K562 (cell line): Measurements from ENCODE around the gene NPC1L1. TPM values are rescaled to one million over a fixed set of nuclear protein-coding genes. Genes with fewer than 3 reads are reported as not detected.
A peak's percentile ranks its signal among the peaks of the same experiment; 100 is the strongest.

Experiments
- BRD4 ChIP-seq: fragments of 200-600 bp; sonication (generic); IDR thresholded peaks from 2 replicates; pipeline ENCODE4 v1.6.1; 2017; ENCODE audit warnings: inconsistent platforms
- C11orf30 ChIP-seq: fragments of 450-650 bp; IDR thresholded peaks from 2 replicates; pipeline ENCODE4 v1.6.1; 2016; ENCODE audit warnings: low read depth, mild to moderate bottlenecking
- CREB1 ChIP-seq, 2 experiments: sonication (generic) in 1 of 2; formaldehyde crosslinking in 1 of 2; IDR thresholded peaks; 2 replicates each; pipeline versions ENCODE4 v1.6.1 to v1.8.0; 2012 to 2022; ENCODE audit warnings: inconsistent platforms in 1 of 2, mild to moderate bottlenecking in 1 of 2, missing genetic modification reagents in 1 of 2, moderate library complexity in 1 of 2
- CREB3 ChIP-seq: fragments of 450-650 bp; conservative IDR thresholded peaks from 2 replicates; pipeline ENCODE4 v1.6.1; 2016; ENCODE audit warnings: missing genetic modification characterization, low read depth, mild to moderate bottlenecking, missing compliant biosample characterization, moderate library complexity
- FOXJ3 ChIP-seq: sonication (generic); formaldehyde crosslinking; IDR thresholded peaks from 2 replicates; pipeline ENCODE4 v1.4.0; 2020; ENCODE audit warnings: mild to moderate bottlenecking, missing genetic modification reagents
- GABPB1 ChIP-seq: sonication (generic); formaldehyde crosslinking; IDR thresholded peaks from 2 replicates; pipeline ENCODE4 v1.8.0; 2022; ENCODE audit warnings: mild to moderate bottlenecking, missing genetic modification reagents
- HDGF ChIP-seq: fragments of 450-650 bp; IDR thresholded peaks from 2 replicates; pipeline ENCODE4 v1.6.1; 2016
- HNRNPLL ChIP-seq: fragments of 200-400 bp; formaldehyde crosslinking; IDR thresholded peaks from 2 replicates; pipeline ENCODE4 v1.6.1; 2017; ENCODE audit warnings: low read length, low read depth, mild to moderate bottlenecking; ENCODE audit not compliant: poor library complexity, severe bottlenecking
- KLF13 ChIP-seq: fragments of 450-650 bp; IDR thresholded peaks from 2 replicates; pipeline ENCODE4 v1.6.1; 2016; ENCODE audit warnings: missing genetic modification characterization, low read depth, mild to moderate bottlenecking, missing compliant biosample characterization, moderate library complexity, borderline replicate concordance
- MNT ChIP-seq, 2 experiments: fragments of 450-650 bp; conservative IDR thresholded peaks; 2 replicates each; pipeline ENCODE4 v1.6.1; 2017; ENCODE audit warnings: mild to moderate bottlenecking in 2 of 2, moderate library complexity in 2 of 2
- MTA3 ChIP-seq: fragments of 450-650 bp; formaldehyde crosslinking; IDR thresholded peaks from 2 replicates; pipeline ENCODE4 v1.6.1; 2017; ENCODE audit warnings: mild to moderate bottlenecking, borderline replicate concordance
- MYC ChIP-seq, 2 experiments: fragments of 250-450 bp in 1 of 2; sonication (Bioruptor Pico) in 1 of 2; IDR thresholded peaks; 2 replicates each; pipeline versions ENCODE4 v1.5.1 to v1.6.1; 2012 to 2021; ENCODE audit warnings: low read depth in 2 of 2, borderline replicate concordance in 1 of 2, improper control_type of control experiment in 1 of 2, low read length in 1 of 2, mild to moderate bottlenecking in 1 of 2, moderate library complexity in 1 of 2
- RFX1 ChIP-seq: fragments of 450-650 bp; IDR thresholded peaks from 2 replicates; pipeline ENCODE4 v1.6.1; 2016; ENCODE audit warnings: mild to moderate bottlenecking, moderate library complexity
- RNF2 ChIP-seq: sonication (generic); IDR thresholded peaks from 2 replicates; pipeline ENCODE4 v1.6.1; 2016
- U2AF2 ChIP-seq: fragments of 200-400 bp; formaldehyde crosslinking; optimal IDR thresholded peaks from 2 replicates; pipeline ENCODE3; 2017; ENCODE audit warnings: low read depth, mild to moderate bottlenecking, low read length
- ZBTB2 ChIP-seq: fragments of 450-650 bp; IDR thresholded peaks from 2 replicates; pipeline ENCODE4 v1.6.1; 2016; ENCODE audit warnings: antibody characterized with exemption
- ZBTB26 ChIP-seq: fragments of 450-650 bp; formaldehyde crosslinking; IDR thresholded peaks from 2 replicates; pipeline ENCODE4 v1.4.0; 2022; ENCODE audit warnings: missing genetic modification characterization
- ZKSCAN1 ChIP-seq: fragments of 150-350 bp; IDR thresholded peaks from 2 replicates; pipeline ENCODE4 v1.6.1; 2016; ENCODE audit warnings: low read depth, low read length
- polyA plus RNA-seq, 8 experiments: library from polyadenylated mRNA; depleted of rRNA in 4 of 8; stranded (reverse) in 5 of 8; unstranded in 3 of 8; fragments of >200 nt; fragmentation: Nextera tagmentation in 2 of 8; fragmentation: Illumina TruSeq in 1 of 8; extraction: Ambion mirVana in 2 of 8; extraction: Trizol in 1 of 8; gene quantifications; 2 replicates each; pipeline versions ENCODE4 v1.2.1 to v1.2.3, GENCODE V29; 2011 to 2014; ENCODE audit warnings: inconsistent platforms in 1 of 8, missing spikeins in 1 of 8
- total RNA-seq, 7 experiments: library from RNA; depleted of rRNA in 6 of 7; stranded (reverse); fragments of >200 nt in 6 of 7; fragmentation: Illumina TruSeq in 2 of 7; extraction: Trizol in 2 of 7; gene quantifications; 2 replicates each; pipeline versions ENCODE4 v1.2.1 to v1.2.3, GENCODE V29; 2011 to 2021; ENCODE audit warnings: low replicate concordance in 1 of 7

NPC1L1 gene
- total and polyA plus RNA-seq, 9 of the 15 experiments (the other 6 are each of a cell fraction or from before 2014, with no cell fraction given): 0.01 to 0.18 (median 0.07) TPM; not detected in 4

GRCh38 chr7:44573464-44574286, 32.5 kb upstream of the NPC1L1 start, which contains the start of gene DDX56 (continued):
- no peak for TF ChIP-seq ZBTB26 (CRISPR knock-in tag)
- TF ChIP-seq ZBTB2: peak; percentile 89
- TF ChIP-seq U2AF2: no peak
- peak; percentile 64; the same call in 1 of the 2 replicates for TF ChIP-seq BRD4
- TF ChIP-seq ZKSCAN1: peak; percentile 47; the same call in 1 of the 2 replicates
- TF ChIP-seq MTA3: peak; percentile 62; the same call in 1 of the 2 replicates
- TF ChIP-seq CREB3: 0 out of 2 replicates have a peak, but pooled peaks have one; percentile 44
- peak; percentile 99 for TF ChIP-seq MYC (IDR thresholded peaks at IDR 0.05; ENCODE audit: low read depth, low read length)
- TF ChIP-seq MYC (CRISPR knock-in tag; IDR thresholded peaks at IDR 0.05; ENCODE audit: borderline replicate concordance, low read depth): peak; percentile 97
- no peak for TF ChIP-seq FOXJ3
- peak; percentile 77; the same call in 1 of the 2 replicates for TF ChIP-seq RNF2
- peak; percentile 86 to 93 for TF ChIP-seq MNT (conservative IDR thresholded peaks at IDR 0.05)
- no peak for TF ChIP-seq RFX1
- peak; percentile 91 for TF ChIP-seq GABPB1
- TF ChIP-seq C11orf30: peak; percentile 92
- TF ChIP-seq CREB1 (IDR thresholded peaks at IDR 0.05): peak; percentile 70
- peak; percentile 78 for TF ChIP-seq CREB1 (CRISPR knock-in tag; IDR thresholded peaks at IDR 0.05)
- peak; percentile 13; the same call in 1 of the 2 replicates for TF ChIP-seq KLF13
- TF ChIP-seq HNRNPLL: peak; percentile 80
- no peak for TF ChIP-seq HDGF
